Spleen (tissue), 7 donors: ENCODE results near the gene SYNPR.

Experiments
- CTCF ChIP-seq, 11 experiments: fragments of 200-600 bp in 7 of 11; fragments of 450-650 bp in 4 of 11; sonication (generic) in 4 of 11; IDR thresholded peaks in 8 of 11; conservative IDR thresholded peaks in 3 of 11; 1 replicate in 7 of 11; 2 replicates in 4 of 11; pipeline versions ENCODE4 v1.4.0 to v1.8.0; 2016 to 2021; ENCODE audit warnings: antibody characterized with exemption in 11 of 11, inconsistent platforms in 4 of 11, mild to moderate bottlenecking in 1 of 11
- POLR2A ChIP-seq, 3 donors: fragments of 450-650 bp; IDR thresholded peaks; one replicate each; pipeline ENCODE4 v1.5.1; 2017; ENCODE audit warnings: antibody characterized with exemption in 3 of 3, mild to moderate bottlenecking in 1 of 3
- POLR2AphosphoS5 ChIP-seq, 3 donors: sonication (generic); formaldehyde crosslinking; IDR thresholded peaks; one replicate each; pipeline ENCODE4 v1.5.1; 2017; ENCODE audit warnings: antibody characterized with exemption in 3 of 3
- donor health status: DM: no; HTN: no; CAD: no; lungs with moderate emphysema.
- donor health status: DM: no; HTN: no; CAD: no.
- donor health status: DM: no; HTN: no; CAD: no.

DNA sequence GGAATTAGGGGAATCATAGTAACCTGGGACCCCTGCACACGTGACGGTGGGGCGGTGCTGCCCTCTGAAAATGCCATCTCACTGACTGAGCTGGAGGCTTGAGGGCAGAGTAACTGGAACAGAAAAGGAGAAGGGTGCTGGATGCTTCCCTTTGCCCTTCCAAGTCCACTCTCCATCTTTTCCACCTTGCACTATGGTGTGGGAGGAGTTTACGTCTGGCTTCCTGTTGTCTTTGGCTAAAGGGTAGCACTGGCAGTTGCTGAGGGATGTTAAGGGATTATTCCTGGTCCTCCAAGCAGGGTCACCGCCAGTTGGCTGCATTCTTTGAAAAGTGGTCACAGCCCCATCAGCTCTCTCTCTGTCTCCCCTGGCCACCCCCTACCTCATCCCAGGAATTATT, 245.0 kb downstream of the SYNPR start:
- TF ChIP-seq CTCF (IDR thresholded peaks at IDR 0.05 in 8 of 11, conservative IDR thresholded peaks at IDR 0.05 in 3 of 11) (no peak), POLR2A (IDR thresholded peaks at IDR 0.05) (no peak), POLR2AphosphoS5 (IDR thresholded peaks at IDR 0.05) (no peak)
